GM10266 (cell line): Measurements from ENCODE around the gene RFC4.

Source experiments
- DNase-seq: peaks from one replicate; pipeline ENCODE4 v3.0.0; 2012; ENCODE audit errors: extremely low spot score
- CTCF ChIP-seq: IDR thresholded peaks from 2 replicates; pipeline ENCODE4 v1.5.1; 2012; ENCODE audit warnings: mild to moderate bottlenecking, low read depth; ENCODE audit not compliant: control insufficient read depth, insufficient read depth; ENCODE audit errors: missing control alignments

The RFC4 gene

GRCh38 chr3:186845756-186846155, 39.5 kb upstream of the RFC4 start:
- TF ChIP-seq CTCF, result no peak
- no peak for DNase-seq

GRCh38 chr3:186844908-186845307, 38.6 kb upstream of the RFC4 start:
- TF ChIP-seq CTCF, result no peak
- no peak for DNase-seq

- TF ChIP-seq CTCF, result no peak
- no peak for DNase-seq
These were observed 36.8 kb upstream of the RFC4 start for GRCh38 chr3:186843039-186843432.

GRCh38 chr3:186842426-186843038, 36.2 kb upstream of the RFC4 start, which contains the start of gene ADIPOQ:
Gene ADIPOQ, plus strand, starts transcription at chr3:186842710. Its CDS starts 10,349 bp downstream, at chr3:186853059.
- no peak for DNase-seq
- no peak for TF ChIP-seq CTCF

- no peak for DNase-seq
- TF ChIP-seq CTCF, result no peak
These were observed 35.3 kb upstream of the RFC4 start for GRCh38 chr3:186841620-186842019.

GRCh38 chr3:186839874-186840641, 33.8 kb upstream of the RFC4 start:
- no peak for DNase-seq
- no peak for TF ChIP-seq CTCF

- TF ChIP-seq CTCF, result no peak
- no peak for DNase-seq
These were observed 26.0 kb upstream of the RFC4 start for GRCh38 chr3:186832276-186832675.
